ENCODE measurements around the gene CNTN6. TPM values are rescaled to one million over a fixed set of nuclear protein-coding genes. Genes with fewer than 3 reads are reported as not detected.

Gene CNTN6
- polyA plus RNA-seq, 3 donors, result 0.01 to 0.04 TPM; not detected in 1

DNA sequence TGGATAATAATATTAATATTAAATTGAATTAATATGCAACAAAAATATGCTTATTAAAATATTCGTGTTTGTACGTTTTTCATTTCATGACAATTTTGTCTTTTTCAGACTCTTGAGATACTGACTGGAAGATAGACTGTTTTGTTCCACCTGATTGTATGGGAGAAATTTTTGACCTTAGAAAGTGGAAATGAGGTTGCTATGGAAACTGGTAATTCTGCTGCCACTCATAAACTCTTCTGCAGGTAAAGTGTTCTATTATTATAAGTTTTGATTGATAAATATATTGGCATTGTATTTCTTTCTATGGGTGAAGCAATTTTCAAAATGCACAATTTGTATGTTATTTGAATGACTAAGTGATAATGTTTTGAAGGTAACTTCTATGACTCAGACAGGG lies 55.0 kb downstream of the CNTN6 start:
- no peak overlapping the region for H3K27ac ChIP-seq (ENCODE audit: low read depth, low read length)
- 58 to 81% (median 79%) methylated on average over 2 of the region's 2 CpGs for WGBS, 3 donors

DNA sequence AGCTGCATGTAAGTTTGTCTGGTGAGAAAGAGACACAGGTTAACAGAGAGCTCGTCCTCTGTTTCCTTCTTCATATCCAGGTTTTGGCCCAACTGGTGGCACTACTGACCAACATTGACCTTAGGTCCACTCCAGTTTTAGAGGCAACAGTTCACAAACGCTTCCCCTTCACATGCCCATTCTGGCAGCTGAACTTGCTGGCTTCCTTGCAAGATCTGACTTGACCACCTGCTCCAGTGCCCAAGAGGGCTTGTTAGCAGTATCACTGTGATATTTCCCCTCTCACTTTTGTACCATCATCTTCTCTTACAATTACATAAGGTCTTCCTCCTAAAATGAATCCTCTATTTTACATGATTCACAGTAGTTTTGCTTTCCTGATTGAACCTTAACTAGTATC lies 71.3 kb downstream of the CNTN6 start:
- WGBS, 3 donors, result 67 to 72% (median 70%) methylated on average over 2 of the region's 2 CpGs

DNA sequence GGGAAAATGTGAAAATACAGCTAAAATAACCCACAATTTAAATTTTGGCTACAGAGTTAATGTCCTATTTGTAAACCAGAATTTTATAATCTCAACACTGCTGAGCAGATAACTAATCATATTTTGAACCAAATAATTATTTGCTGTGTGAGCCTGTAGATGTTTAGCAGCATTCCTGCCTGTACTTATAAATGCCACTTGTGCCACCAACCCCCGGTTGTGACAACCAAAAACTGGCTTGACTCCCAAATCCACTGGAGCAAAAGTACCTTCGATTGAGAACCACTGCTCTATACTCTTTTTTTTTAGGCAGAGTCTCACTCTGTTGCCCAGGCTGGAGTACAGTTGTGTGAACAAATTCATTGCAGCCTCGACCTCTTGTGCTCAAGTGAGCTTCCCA lies 78.5 kb downstream of the CNTN6 start:
- no peak overlapping the region for H3K27ac ChIP-seq (ENCODE audit: low read depth, low read length)
- 68 to 77% (median 71%) methylated on average over 3 of the region's 3 CpGs for WGBS, 3 donors

More for the DNA sequence above, 71.3 kb downstream of the CNTN6 start:
- H3K27ac ChIP-seq (ENCODE audit: low read depth, low read length), result no peak overlapping the region

DNA sequence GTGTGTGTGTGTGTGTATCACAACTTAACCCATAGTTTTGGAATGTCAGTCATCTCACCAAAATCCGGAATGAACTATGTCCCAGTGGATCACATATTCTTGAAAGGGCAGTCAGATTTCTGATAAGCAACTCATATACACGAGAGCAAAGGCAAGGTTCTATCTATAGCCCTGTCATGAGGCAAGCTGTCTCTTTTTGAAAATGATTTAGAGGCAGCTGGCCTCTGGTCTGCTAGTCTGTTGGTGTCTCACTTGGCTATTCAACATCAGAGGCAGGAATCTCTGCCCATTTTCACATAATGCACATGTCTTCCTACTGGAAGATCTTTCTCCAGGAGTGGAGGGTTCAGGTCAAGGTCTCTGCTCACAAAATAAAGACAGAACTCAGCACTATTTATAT lies 79.8 kb downstream of the CNTN6 start:
- no peak overlapping the region for H3K27ac ChIP-seq (ENCODE audit: low read depth, low read length)
- WGBS, 3 donors, result 36 to 50% (median 45%) methylated on average over 2 of the region's 2 CpGs

DNA sequence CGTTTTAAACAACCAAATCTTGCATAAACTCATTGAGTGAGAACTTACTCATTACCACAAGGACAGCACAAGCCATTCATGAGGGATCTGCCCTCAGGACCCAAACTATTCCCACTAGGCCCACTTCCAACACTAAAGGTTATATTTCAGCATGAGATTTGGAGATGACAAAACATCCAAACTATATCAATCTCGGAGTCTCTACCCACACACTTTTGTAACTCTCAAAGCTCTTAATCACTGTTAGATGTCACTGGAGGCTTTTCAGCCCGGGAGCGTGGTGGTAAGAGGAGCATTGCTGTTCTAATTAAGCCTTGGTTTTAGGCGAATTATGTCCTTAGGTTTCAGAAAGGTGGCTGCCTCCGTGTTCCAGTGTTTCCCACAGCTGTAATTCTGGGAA lies 86.3 kb downstream of the CNTN6 start:
- 36 to 42% (median 40%) methylated on average over 6 of the region's 6 CpGs for WGBS, 3 donors
- no peak overlapping the region for H3K27ac ChIP-seq (ENCODE audit: low read depth, low read length)

DNA sequence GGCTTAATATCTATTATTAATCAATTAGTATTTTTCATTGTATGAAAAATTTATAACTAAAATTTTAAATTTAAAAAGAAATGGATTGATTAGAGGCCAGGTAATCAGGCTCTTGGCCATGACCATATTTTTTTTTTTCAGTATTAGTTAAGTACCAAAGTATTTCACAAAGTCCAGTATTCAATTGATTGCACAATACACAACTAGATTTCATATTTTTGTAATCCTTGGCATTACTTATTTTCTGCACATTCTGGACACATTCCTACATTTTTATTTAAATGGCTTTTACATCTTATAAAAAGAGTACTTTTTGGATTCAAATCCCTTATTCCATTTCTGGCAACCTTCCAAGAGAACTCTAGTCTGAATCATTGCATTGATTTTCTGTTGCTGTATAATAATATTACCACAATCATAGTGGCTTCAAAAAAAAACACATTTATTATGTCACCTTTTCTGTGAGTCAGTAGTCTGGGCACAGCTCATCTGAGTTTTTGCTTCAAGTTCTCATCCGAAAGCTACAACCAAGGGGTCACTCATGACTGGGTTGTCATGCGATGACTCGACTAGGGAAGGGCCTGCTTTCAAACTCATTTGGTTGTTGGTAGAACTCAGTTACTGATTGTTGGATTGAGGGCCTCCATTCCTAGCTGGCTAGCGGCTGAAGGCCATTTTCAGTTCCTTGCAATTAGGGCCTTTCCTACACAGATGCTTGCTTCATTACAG lies 90.7 kb downstream of the CNTN6 start:
- H3K27ac ChIP-seq (ENCODE audit: low read depth, low read length), result no peak overlapping the region
- 56 to 71% (median 67%) methylated on average over 4 of the region's 4 CpGs for WGBS, 3 donors

DNA sequence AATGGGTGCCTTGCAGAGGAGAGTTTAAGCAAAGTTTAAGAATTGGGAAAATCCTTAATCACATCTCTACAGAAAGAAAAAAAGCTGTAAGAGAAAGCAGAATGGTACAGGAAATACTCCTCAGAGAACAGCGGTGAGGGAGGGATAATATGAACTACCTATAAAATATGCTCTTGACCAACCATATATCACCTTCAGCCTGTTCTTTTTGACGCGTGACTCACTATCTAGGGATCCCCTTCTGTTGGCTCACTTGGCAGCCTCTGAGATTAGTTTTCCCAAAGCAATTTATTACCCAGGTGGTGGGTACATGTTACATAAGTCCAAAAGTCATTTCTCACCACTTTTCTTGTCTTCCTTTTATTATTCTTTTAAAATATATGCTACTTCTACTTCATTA lies 97.7 kb downstream of the CNTN6 start:
- 45 to 70% (median 52%) methylated on average over 3 of the region's 3 CpGs for WGBS, 3 donors
- H3K27ac ChIP-seq (ENCODE audit: low read depth, low read length), result no peak overlapping the region

DNA sequence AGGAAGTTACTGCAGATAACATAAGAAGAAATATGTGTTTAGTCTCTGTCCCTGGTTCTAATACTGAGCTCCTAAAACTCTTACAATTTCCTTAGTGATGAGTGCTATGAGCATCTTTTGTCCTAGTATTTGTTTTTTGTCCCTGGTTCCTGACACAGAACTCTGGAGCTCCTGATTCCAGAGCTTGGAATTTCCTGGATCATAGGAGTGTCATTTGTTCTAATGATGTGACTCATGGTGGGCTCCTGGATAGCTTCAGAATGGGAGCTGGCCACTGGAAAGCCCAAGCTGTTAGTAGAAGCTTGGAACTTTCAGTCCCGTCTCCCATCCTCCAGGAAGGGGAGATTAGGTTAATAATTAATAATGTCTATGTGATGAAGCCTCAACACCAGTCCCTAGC lies 98.2 kb downstream of the CNTN6 start:
- WGBS, 3 donors, result 33 to 83% (median 69%) methylated on average over 1 of the region's 1 CpG
- H3K27ac ChIP-seq (ENCODE audit: low read depth, low read length), result no peak overlapping the region

DNA sequence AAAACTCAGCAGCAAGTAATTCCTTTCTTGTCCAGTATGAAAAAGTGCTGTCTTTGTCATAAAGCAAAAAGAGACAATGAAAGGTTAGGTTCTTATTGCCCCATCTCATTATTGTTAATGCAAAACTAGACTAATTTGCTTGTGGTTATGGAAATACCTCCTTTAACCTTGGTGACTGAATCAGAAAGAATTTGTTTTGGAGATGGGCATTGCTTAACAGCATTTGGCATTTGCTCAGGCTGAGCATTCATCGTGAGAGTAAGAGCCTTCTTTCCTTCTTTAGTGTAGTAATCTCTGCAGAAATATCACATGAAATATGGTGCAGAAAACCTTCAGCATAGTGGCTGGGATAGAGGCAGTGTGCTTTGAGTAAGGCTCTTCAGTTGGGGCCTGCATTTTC lies 103.1 kb downstream of the CNTN6 start:
- no peak overlapping the region for H3K27ac ChIP-seq (ENCODE audit: low read depth, low read length)
- WGBS, 3 donors, result 39 to 53% (median 52%) methylated on average over 1 of the region's 1 CpG

DNA sequence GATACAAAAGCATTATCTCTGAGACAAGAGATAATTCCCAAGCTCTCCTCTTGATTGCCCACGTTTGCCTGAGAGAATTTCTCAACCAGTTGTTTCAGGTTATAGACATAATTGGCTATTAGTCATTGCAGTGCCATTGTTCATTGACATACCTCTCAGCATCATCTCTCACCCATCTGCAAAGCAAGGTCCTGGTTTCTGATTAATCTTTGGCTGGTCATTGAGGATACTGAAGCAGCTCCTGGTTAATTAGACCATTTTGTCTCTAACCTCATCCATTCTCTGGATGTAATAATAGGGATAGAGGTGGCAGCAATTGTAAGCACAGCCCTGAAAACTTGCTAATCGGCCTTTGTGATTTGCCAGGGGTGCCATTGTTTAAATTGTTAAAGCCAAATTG lies 104.2 kb downstream of the CNTN6 start:
- WGBS, 3 donors, result 35 to 66% (median 58%) methylated on average over 2 of the region's 2 CpGs
- no peak overlapping the region for H3K27ac ChIP-seq (ENCODE audit: low read depth, low read length)

DNA sequence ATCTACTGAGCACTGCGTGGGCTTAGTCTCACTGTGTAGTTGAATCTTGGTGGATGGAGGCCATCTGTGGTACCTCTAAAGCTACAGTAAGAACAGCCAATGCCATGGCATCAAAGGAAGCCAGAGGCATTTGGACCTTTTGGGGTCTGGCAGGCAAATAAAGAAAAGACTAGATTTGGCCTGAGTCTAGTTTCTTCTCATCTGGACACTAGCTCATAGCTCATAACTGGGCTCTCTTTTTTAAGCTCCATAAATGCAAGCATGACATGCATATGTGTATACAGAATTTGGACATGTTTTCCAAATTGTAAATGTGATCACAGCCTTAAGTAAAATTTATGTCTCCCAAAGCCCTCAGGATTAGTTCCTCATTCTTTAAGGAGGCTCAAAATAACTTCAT lies 107.5 kb downstream of the CNTN6 start:
- 87 to 89% (median 88%) methylated on average over 1 of the region's 1 CpG for WGBS, 3 donors
- H3K27ac ChIP-seq (ENCODE audit: low read depth, low read length), result no peak overlapping the region

DNA sequence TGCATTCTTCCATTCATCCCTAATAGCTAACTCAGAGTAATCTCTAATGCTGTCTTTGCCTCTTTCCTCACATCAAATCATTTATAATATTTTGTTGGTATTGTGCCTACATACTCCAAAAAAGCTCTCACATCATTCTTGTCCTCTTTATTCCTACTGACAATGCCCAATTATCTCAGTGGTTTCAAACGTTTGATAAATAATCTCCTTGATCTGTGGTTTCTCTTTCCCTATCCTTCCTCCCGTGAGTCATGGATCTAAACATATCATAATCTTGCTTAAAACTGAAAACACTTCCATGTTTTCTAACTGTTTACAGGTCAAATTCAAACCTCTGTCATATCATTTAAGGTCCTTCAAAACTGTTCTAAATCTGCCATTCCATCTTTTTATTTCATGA lies 115.1 kb downstream of the CNTN6 start:
- H3K27ac ChIP-seq (ENCODE audit: low read depth, low read length), result no peak overlapping the region
- WGBS, 3 donors, result 15 to 38% (median 23%) methylated on average over 2 of the region's 2 CpGs

DNA sequence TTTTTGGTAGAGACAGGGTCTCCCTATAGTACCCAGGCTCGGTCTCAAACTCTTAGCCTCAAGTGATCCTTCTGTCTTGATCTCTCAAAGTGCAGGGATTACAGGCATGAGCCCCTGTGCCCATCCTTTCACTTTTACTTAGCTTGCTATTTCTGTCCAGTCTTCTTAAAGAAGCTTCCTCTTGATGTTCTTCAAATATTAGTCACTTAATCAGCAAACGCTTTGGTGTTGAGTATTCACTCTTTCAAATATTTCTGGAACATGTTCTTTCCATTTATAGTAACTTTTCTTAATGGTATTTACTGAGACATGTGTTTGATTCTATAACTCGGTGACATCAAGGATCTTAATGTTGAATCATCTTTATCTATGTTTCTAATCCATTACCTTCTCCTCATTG lies 122.1 kb downstream of the CNTN6 start:
- WGBS, 3 donors, result 52 to 71% (median 69%) methylated on average over 3 of the region's 3 CpGs

DNA sequence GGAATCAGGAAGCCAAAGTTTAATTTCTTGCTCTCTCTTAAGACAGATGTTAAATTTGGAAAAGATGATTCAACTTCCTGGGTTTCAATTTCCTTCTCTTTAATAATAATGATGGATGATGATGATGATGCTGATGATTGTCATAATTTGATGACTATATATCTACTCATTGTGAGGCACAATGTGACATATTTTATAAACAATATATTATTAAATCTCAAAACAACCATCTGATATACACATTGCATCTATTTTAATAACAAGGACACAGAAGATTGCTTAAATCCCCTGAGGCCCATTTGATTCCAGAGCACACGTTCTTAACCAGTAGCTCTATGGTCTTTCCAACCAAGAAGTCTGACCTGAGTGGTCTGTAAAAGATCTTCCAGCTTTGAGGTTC lies 124.0 kb downstream of the CNTN6 start:
- H3K27ac ChIP-seq (ENCODE audit: low read depth, low read length), result no peak overlapping the region
- 48 to 53% (median 50%) methylated on average over 1 of the region's 1 CpG for WGBS, 3 donors

More for the DNA sequence above, 122.1 kb downstream of the CNTN6 start:
- H3K27ac ChIP-seq (ENCODE audit: low read depth, low read length), result no peak overlapping the region

DNA sequence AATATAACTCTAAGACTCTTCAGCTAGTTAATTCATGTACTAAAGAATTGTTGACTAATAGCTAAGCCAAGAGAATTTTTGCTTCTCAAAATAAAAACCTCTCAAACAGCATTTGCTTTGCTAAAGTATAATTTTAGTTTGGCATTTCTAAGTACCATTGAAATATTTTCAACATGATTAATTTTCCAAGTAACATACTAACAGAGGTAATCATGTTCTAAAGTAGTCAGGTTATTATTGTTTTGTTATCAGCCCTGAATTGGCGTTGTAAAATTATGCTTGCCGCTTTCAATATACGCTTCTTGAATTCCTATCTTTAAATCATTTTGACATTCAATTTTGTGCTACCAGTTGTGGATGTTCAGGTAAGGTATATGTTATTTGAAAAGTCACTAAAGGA lies 134.3 kb downstream of the CNTN6 start:
- no peak overlapping the region for H3K27ac ChIP-seq (ENCODE audit: low read depth, low read length)
- WGBS, 3 donors, result 91 to 92% (median 92%) methylated on average over 3 of the region's 3 CpGs

DNA sequence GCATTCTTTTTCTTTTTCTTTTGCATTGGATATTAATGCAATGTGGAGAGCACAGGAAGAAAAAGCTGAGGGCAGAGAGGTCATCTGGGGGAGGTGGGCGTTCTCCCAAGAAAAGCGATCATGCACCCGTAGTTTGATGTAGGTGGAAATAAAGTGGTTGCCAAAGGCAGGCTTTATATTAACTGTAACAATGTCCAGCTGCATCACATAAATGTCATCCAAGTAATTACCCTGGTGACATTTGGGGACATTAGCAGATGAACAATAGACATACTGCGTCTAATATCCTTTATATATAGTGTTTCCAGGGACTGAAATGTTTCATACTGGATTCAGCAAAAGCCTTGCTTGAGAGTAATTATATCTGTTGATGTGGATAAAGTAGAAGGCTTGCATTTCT lies 135.5 kb downstream of the CNTN6 start:
- WGBS, 3 donors, result 56 to 62% (median 62%) methylated on average over 4 of the region's 4 CpGs

DNA sequence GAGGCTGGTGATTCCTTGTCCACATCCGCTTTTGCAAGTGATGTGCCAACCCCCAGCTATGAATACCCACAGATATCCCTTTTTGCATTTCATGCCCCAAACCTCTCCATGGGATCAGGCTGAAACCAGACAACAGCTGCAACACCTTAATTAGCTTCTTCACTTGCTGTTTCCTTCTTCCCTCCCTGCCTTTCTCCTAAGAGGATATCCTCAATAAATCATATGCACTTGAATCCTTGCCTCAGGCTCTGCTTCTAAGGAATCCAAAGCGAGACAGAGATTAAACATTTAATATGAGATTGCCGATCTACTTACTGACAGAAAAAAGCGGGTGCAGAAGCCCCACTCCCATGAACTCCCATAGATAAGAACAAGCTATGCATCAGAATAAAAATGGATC lies 138.1 kb downstream of the CNTN6 start:
- WGBS, 3 donors, result 82 to 89% (median 87%) methylated on average over 4 of the region's 4 CpGs
- no peak overlapping the region for H3K27ac ChIP-seq (ENCODE audit: low read depth, low read length)

More for the DNA sequence above, 135.5 kb downstream of the CNTN6 start:
- no peak overlapping the region for H3K27ac ChIP-seq (ENCODE audit: low read depth, low read length)

DNA sequence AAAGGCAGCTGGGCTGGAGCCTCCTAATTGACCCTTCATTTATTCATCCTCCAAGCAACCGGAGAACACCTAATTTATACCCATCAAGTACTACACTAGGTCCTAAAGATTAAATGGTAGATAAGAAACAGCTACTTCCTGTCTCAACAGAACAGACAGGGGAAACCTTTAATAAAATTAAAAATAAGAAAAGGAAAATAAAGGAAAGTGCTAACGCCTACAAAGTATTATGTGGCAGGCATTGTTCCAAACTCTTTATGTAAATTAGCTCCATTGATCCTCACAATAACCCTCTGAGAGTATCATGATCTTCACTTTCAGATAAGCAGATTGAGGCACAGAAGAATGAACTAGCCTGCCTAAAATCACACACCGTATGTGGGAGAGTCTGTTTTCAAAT lies 139.5 kb downstream of the CNTN6 start:
- H3K27ac ChIP-seq (ENCODE audit: low read depth, low read length), result no peak overlapping the region
- WGBS, 3 donors, result 51 to 55% (median 53%) methylated on average over 3 of the region's 3 CpGs

DNA sequence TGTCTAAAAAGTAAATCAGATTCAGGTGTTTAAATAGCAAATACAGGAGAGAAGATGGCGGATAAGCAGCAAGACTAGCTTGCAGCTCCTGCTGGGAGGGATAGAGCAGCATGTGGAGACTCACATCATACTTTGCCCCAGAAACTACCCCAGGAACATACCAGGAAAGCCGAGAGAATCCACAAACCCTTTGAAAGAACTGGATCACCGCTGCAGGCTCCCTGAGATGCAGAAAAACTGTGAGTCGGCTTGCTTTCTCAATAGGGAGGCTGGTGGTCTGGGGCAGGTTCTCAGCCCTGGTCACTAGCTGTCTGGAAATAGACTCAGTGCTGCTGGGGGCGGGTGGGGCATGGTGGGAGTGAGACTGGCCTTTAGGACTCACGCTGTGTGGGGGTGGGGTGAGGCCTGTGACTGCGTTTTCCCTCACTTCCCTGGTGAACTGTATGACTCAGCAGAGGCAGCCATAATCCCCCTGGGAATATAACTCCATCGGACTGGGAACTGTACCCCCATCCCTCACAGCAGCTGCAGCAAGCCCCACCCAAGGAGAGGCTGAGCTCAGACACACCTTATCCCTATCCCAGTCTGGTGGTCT lies 142.8 kb downstream of the CNTN6 start:
- no peak overlapping the region for H3K27ac ChIP-seq (ENCODE audit: low read depth, low read length)
- 77 to 80% (median 77%) methylated on average over 8 of the region's 8 CpGs for WGBS, 3 donors
